K562 (cell line): ENCODE measurements around the gene IGSF21. TPM values are rescaled to one million over a fixed set of nuclear protein-coding genes. Genes with fewer than 3 reads are reported as not detected.

Experiments
- CBX3 ChIP-seq, 2 experiments: IDR thresholded peaks; 1 replicate in 1 of 2; 2 replicates in 1 of 2; pipeline ENCODE4 v1.6.1; 2012; ENCODE audit warnings: inconsistent platforms in 2 of 2, low read length in 2 of 2, borderline replicate concordance in 1 of 2, control low read depth in 1 of 2
- HDAC2 ChIP-seq: fragments of 450-650 bp; IDR thresholded peaks from 2 replicates; pipeline ENCODE4 v1.6.1; 2016; ENCODE audit warnings: mild to moderate bottlenecking
- HNRNPL ChIP-seq: fragments of 200-400 bp; formaldehyde crosslinking; IDR thresholded peaks from 2 replicates; pipeline ENCODE4 v1.6.1; 2017; ENCODE audit warnings: low read depth, mild to moderate bottlenecking, low read length
- RFX5 ChIP-seq: IDR thresholded peaks from 2 replicates; pipeline ENCODE4 v1.6.1; 2011; ENCODE audit warnings: low read depth, mild to moderate bottlenecking, improper control_type of control experiment, low read length
- TCF3 ChIP-seq: sonication (generic); formaldehyde crosslinking; IDR thresholded peaks from 2 replicates; pipeline ENCODE4 v1.4.0; 2020; ENCODE audit warnings: mild to moderate bottlenecking, missing genetic modification reagents
- THAP7 ChIP-seq: fragments of 250-450 bp; sonication (Bioruptor Pico); IDR thresholded peaks from 2 replicates; pipeline ENCODE4 v1.5.0; 2021
- THRAP3 ChIP-seq: fragments of 450-650 bp; IDR thresholded peaks from 2 replicates; pipeline ENCODE4 v1.6.1; 2016; ENCODE audit warnings: mild to moderate bottlenecking, inconsistent platforms, borderline replicate concordance
- TRIM24 ChIP-seq, 2 experiments: fragments of 450-650 bp; IDR thresholded peaks; 2 replicates each; pipeline ENCODE4 v1.6.1; 2016
- ZNF134 ChIP-seq: fragments of 250-450 bp; sonication (Bioruptor Pico); conservative IDR thresholded peaks from 2 replicates; pipeline ENCODE4 v1.4.0; 2020
- ZNF347 ChIP-seq: fragments of 450-650 bp; formaldehyde crosslinking; IDR thresholded peaks from 2 replicates; pipeline ENCODE4 v1.4.0; 2020; ENCODE audit warnings: low read depth, mild to moderate bottlenecking, moderate library complexity
- ZNF444 ChIP-seq: fragments of 250-450 bp; sonication (Bioruptor Pico); IDR thresholded peaks from 2 replicates; pipeline ENCODE4 v1.4.0; 2020; ENCODE audit warnings: mild to moderate bottlenecking, moderate library complexity
- polyA plus RNA-seq, 8 experiments: library from polyadenylated mRNA; depleted of rRNA in 4 of 8; stranded (reverse) in 5 of 8; unstranded in 3 of 8; fragments of >200 nt; fragmentation: Nextera tagmentation in 2 of 8; fragmentation: Illumina TruSeq in 1 of 8; extraction: Ambion mirVana in 2 of 8; extraction: Trizol in 1 of 8; gene quantifications; 2 replicates each; pipeline versions ENCODE4 v1.2.1 to v1.2.3, GENCODE V29; 2011 to 2014; ENCODE audit warnings: inconsistent platforms in 1 of 8, missing spikeins in 1 of 8
- total RNA-seq, 7 experiments: library from RNA; depleted of rRNA in 6 of 7; stranded (reverse); fragments of >200 nt in 6 of 7; fragmentation: Illumina TruSeq in 2 of 7; extraction: Trizol in 2 of 7; gene quantifications; 2 replicates each; pipeline versions ENCODE4 v1.2.1 to v1.2.3, GENCODE V29; 2011 to 2021; ENCODE audit warnings: low replicate concordance in 1 of 7
- TF ChIP-seq, protein P1 (sequence below): fragments of 200-600 bp; sonication (generic); IDR thresholded peaks from one replicate; pipeline ENCODE4 v1.6.1; 2012; ENCODE audit warnings: mild to moderate bottlenecking, low read depth, low read length, inconsistent platforms
- TF ChIP-seq, protein P2 (sequence below): fragments of 450-650 bp; formaldehyde crosslinking; IDR thresholded peaks from 2 replicates; pipeline ENCODE4 v1.4.0; 2020; ENCODE audit warnings: mild to moderate bottlenecking

IGSF21 gene
- total and polyA plus RNA-seq, 9 of the 15 experiments (the other 6 are each of a cell fraction or from before 2014, with no cell fraction given): not detected

DNA sequence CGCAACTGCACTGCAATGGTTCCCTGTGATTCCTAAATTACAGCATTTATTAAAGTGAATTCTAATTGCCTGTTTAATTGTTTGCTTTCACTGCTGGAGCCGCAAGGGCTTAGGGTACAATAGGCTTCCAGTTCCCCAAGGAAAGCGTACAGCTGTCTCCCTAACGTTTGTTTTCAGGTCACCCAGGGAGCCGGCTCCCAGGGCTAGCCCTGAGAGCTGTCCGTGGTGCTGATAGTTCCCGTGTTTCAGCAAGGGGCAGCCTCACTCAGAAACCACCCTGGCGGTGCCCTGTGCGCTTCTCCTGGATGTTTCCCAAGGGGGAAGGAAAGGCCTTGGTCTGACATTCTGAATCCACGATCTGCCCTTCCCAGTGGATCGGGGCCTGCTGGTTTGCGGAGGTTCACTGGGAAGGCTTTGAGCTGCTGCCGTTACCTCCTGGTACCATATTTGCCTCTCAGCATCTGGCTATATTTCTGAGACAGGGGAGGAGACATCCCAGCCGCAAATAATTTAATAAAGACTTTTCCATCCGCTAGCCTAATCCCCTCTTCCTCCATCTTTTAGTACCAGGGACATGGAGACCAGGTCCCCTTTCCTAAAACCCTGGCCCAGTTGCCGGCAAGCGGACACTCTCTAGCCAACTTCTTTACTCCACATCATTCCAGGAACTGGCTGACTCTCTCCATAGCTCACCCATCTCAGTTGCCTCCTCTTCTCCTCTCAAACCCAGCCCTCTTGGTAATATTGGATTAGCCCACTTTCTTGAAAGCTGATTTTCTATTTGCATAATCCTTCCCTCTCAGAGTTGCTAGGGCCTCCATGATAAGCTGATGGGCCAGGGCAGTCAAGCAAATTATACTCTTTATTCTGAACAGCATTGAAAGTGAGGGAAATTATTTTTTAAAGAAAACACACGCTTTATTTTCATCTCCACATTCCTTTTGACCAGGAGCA is 149.0 kb downstream of the IGSF21 start (continued):
- TF ChIP-seq, protein P1, sequence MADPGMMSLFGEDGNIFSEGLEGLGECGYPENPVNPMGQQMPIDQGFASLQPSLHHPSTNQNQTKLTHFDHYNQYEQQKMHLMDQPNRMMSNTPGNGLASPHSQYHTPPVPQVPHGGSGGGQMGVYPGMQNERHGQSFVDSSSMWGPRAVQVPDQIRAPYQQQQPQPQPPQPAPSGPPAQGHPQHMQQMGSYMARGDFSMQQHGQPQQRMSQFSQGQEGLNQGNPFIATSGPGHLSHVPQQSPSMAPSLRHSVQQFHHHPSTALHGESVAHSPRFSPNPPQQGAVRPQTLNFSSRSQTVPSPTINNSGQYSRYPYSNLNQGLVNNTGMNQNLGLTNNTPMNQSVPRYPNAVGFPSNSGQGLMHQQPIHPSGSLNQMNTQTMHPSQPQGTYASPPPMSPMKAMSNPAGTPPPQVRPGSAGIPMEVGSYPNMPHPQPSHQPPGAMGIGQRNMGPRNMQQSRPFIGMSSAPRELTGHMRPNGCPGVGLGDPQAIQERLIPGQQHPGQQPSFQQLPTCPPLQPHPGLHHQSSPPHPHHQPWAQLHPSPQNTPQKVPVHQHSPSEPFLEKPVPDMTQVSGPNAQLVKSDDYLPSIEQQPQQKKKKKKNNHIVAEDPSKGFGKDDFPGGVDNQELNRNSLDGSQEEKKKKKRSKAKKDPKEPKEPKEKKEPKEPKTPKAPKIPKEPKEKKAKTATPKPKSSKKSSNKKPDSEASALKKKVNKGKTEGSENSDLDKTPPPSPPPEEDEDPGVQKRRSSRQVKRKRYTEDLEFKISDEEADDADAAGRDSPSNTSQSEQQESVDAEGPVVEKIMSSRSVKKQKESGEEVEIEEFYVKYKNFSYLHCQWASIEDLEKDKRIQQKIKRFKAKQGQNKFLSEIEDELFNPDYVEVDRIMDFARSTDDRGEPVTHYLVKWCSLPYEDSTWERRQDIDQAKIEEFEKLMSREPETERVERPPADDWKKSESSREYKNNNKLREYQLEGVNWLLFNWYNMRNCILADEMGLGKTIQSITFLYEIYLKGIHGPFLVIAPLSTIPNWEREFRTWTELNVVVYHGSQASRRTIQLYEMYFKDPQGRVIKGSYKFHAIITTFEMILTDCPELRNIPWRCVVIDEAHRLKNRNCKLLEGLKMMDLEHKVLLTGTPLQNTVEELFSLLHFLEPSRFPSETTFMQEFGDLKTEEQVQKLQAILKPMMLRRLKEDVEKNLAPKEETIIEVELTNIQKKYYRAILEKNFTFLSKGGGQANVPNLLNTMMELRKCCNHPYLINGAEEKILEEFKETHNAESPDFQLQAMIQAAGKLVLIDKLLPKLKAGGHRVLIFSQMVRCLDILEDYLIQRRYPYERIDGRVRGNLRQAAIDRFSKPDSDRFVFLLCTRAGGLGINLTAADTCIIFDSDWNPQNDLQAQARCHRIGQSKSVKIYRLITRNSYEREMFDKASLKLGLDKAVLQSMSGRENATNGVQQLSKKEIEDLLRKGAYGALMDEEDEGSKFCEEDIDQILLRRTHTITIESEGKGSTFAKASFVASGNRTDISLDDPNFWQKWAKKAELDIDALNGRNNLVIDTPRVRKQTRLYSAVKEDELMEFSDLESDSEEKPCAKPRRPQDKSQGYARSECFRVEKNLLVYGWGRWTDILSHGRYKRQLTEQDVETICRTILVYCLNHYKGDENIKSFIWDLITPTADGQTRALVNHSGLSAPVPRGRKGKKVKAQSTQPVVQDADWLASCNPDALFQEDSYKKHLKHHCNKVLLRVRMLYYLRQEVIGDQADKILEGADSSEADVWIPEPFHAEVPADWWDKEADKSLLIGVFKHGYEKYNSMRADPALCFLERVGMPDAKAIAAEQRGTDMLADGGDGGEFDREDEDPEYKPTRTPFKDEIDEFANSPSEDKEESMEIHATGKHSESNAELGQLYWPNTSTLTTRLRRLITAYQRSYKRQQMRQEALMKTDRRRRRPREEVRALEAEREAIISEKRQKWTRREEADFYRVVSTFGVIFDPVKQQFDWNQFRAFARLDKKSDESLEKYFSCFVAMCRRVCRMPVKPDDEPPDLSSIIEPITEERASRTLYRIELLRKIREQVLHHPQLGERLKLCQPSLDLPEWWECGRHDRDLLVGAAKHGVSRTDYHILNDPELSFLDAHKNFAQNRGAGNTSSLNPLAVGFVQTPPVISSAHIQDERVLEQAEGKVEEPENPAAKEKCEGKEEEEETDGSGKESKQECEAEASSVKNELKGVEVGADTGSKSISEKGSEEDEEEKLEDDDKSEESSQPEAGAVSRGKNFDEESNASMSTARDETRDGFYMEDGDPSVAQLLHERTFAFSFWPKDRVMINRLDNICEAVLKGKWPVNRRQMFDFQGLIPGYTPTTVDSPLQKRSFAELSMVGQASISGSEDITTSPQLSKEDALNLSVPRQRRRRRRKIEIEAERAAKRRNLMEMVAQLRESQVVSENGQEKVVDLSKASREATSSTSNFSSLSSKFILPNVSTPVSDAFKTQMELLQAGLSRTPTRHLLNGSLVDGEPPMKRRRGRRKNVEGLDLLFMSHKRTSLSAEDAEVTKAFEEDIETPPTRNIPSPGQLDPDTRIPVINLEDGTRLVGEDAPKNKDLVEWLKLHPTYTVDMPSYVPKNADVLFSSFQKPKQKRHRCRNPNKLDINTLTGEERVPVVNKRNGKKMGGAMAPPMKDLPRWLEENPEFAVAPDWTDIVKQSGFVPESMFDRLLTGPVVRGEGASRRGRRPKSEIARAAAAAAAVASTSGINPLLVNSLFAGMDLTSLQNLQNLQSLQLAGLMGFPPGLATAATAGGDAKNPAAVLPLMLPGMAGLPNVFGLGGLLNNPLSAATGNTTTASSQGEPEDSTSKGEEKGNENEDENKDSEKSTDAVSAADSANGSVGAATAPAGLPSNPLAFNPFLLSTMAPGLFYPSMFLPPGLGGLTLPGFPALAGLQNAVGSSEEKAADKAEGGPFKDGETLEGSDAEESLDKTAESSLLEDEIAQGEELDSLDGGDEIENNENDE: no peak
- TF ChIP-seq ZNF444 (no peak), CBX3 (IDR thresholded peaks at IDR 0.05; ENCODE audit: borderline replicate concordance in 1 of 2, low read length in 2 of 2) (no peak), ZNF134 (no peak), HNRNPL (no peak), THAP7 (CRISPR knock-in tag) (no peak), HDAC2 (no peak), THRAP3 (no peak), ZNF347 (CRISPR knock-in tag) (no peak), TCF3 (CRISPR knock-in tag) (no peak), TRIM24 (IDR thresholded peaks at IDR 0.05) (no peak), RFX5 (no peak)
- TF ChIP-seq, protein P2, sequence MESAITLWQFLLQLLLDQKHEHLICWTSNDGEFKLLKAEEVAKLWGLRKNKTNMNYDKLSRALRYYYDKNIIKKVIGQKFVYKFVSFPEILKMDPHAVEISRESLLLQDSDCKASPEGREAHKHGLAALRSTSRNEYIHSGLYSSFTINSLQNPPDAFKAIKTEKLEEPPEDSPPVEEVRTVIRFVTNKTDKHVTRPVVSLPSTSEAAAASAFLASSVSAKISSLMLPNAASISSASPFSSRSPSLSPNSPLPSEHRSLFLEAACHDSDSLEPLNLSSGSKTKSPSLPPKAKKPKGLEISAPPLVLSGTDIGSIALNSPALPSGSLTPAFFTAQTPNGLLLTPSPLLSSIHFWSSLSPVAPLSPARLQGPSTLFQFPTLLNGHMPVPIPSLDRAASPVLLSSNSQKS (CRISPR knock-in tag): no peak
